ENCODE measurements around the gene MINPP1. TPM values are rescaled to one million over a fixed set of nuclear protein-coding genes. Genes with fewer than 3 reads are reported as not detected.

The MINPP1 gene
- total RNA-seq, 1 experiment from 2014 or later: 22.1 TPM

DNA sequence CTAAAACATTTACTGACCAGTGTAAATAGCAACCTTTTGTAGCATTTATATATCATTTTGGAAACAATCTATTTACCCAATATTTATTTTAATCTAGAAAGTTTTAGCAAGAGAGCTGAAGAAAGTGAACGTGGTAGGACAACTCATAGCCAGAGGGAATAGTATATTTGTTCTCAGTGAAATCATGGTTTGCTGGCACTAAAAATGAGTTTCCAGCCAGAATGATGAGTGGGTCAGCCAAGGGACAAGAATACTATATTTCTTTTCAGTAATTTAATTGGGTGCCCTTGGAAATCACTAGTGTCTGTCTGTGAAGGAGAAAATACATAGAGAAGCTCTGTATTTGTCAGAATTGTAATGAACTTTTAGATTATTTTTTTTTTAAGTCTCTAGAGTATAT, 74.9 kb downstream of the MINPP1 start:
- no peaks in the 10 kb centered on the region for H4K20me1 ChIP-seq (ENCODE audit: insufficient read depth)
- H3K9ac ChIP-seq (ENCODE audit: low read length): no peak overlapping the region
- H3K4me2 ChIP-seq (ENCODE audit: low read length): no peak overlapping the region
- H3K4me3 ChIP-seq (replicated peaks in 1 of 2; ENCODE audit: low read depth in 1 of 2, low read length in 2 of 2): no peak overlapping the region
- H3K36me3 ChIP-seq (ENCODE audit: control insufficient read depth in 1 of 2, insufficient read depth in 2 of 2, low read length in 2 of 2): no peaks in the 10 kb centered on the region
- no peak for ATAC-seq
- no peak for DNase-seq (ENCODE audit: low read depth, low spot score)
- ChIA-PET RAD21 (ENCODE audit: low non-redundant PET in 1 of 2, low total read pairs in 2 of 2, uncharacterized antibody in 2 of 2, unreplicated experiment in 2 of 2) (no interaction called here), POLR2A (no interaction called here), CTCF (no interaction called here)
- H3K9me3 ChIP-seq (ENCODE audit: control insufficient read depth in 1 of 2, insufficient read depth in 1 of 2, low read depth in 1 of 2, low read length in 2 of 2): no peaks in the 10 kb centered on the region
- H3K27me3 ChIP-seq (ENCODE audit: insufficient read depth, low read length): no peaks in the 10 kb centered on the region
- H3K27ac ChIP-seq (ENCODE audit: low read depth, low read length): no peak overlapping the region
- peaks cover 0 to 6% of the 10 kb centered on the region in 2 experiments; a peak in 1 of 4 replicates for H3K4me1 ChIP-seq (ENCODE audit: control insufficient read depth in 1 of 2, insufficient read depth in 2 of 2, low read length in 2 of 2)
- no peaks in the 10 kb centered on the region for H3K79me2 ChIP-seq (ENCODE audit: insufficient read depth, low read length)
- no TSS peak for BruUV-seq (replicated peaks)
- TF ChIP-seq, protein P1, sequence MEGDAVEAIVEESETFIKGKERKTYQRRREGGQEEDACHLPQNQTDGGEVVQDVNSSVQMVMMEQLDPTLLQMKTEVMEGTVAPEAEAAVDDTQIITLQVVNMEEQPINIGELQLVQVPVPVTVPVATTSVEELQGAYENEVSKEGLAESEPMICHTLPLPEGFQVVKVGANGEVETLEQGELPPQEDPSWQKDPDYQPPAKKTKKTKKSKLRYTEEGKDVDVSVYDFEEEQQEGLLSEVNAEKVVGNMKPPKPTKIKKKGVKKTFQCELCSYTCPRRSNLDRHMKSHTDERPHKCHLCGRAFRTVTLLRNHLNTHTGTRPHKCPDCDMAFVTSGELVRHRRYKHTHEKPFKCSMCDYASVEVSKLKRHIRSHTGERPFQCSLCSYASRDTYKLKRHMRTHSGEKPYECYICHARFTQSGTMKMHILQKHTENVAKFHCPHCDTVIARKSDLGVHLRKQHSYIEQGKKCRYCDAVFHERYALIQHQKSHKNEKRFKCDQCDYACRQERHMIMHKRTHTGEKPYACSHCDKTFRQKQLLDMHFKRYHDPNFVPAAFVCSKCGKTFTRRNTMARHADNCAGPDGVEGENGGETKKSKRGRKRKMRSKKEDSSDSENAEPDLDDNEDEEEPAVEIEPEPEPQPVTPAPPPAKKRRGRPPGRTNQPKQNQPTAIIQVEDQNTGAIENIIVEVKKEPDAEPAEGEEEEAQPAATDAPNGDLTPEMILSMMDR (IDR thresholded peaks at IDR 0.05 in 2 of 3, conservative IDR thresholded peaks at IDR 0.05 in 1 of 3; ENCODE audit: borderline replicate concordance in 1 of 3, insufficient read depth in 1 of 3, low read depth in 2 of 3, low read length in 2 of 3): no peak
- TF ChIP-seq, protein P2, sequence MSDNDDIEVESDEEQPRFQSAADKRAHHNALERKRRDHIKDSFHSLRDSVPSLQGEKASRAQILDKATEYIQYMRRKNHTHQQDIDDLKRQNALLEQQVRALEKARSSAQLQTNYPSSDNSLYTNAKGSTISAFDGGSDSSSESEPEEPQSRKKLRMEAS (IDR thresholded peaks at IDR 0.05): no peak
- no peak for TF ChIP-seq ZNF274 (IDR thresholded peaks at IDR 0.05; ENCODE audit: low read depth, low read length)
- no peak for TF ChIP-seq EZH2phosphoT487 (IDR thresholded peaks at IDR 0.05; ENCODE audit: borderline replicate concordance)
- no peak for TF ChIP-seq YY1 (IDR thresholded peaks at IDR 0.05; ENCODE audit: extremely low read depth, insufficient replicate concordance, low read depth, low read length)
- TF ChIP-seq CBX3 (IDR thresholded peaks at IDR 0.05; ENCODE audit: low read depth): no peak
- TF ChIP-seq, protein P3, sequence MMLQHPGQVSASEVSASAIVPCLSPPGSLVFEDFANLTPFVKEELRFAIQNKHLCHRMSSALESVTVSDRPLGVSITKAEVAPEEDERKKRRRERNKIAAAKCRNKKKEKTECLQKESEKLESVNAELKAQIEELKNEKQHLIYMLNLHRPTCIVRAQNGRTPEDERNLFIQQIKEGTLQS (IDR thresholded peaks at IDR 0.05): no peak
- TF ChIP-seq ELF1 (IDR thresholded peaks at IDR 0.05; ENCODE audit: borderline replicate concordance, low read depth): no peak
- TF ChIP-seq SIN3A (IDR thresholded peaks at IDR 0.05; ENCODE audit: low read depth): no peak
- no peak for TF ChIP-seq POLR2AphosphoS5 (IDR thresholded peaks at IDR 0.05; ENCODE audit: low read depth, low read length)
- TF ChIP-seq, protein P4, sequence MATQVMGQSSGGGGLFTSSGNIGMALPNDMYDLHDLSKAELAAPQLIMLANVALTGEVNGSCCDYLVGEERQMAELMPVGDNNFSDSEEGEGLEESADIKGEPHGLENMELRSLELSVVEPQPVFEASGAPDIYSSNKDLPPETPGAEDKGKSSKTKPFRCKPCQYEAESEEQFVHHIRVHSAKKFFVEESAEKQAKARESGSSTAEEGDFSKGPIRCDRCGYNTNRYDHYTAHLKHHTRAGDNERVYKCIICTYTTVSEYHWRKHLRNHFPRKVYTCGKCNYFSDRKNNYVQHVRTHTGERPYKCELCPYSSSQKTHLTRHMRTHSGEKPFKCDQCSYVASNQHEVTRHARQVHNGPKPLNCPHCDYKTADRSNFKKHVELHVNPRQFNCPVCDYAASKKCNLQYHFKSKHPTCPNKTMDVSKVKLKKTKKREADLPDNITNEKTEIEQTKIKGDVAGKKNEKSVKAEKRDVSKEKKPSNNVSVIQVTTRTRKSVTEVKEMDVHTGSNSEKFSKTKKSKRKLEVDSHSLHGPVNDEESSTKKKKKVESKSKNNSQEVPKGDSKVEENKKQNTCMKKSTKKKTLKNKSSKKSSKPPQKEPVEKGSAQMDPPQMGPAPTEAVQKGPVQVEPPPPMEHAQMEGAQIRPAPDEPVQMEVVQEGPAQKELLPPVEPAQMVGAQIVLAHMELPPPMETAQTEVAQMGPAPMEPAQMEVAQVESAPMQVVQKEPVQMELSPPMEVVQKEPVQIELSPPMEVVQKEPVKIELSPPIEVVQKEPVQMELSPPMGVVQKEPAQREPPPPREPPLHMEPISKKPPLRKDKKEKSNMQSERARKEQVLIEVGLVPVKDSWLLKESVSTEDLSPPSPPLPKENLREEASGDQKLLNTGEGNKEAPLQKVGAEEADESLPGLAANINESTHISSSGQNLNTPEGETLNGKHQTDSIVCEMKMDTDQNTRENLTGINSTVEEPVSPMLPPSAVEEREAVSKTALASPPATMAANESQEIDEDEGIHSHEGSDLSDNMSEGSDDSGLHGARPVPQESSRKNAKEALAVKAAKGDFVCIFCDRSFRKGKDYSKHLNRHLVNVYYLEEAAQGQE (IDR thresholded peaks at IDR 0.05; ENCODE audit: low read depth): no peak
- no peak for TF ChIP-seq SP1 (IDR thresholded peaks at IDR 0.05; ENCODE audit: low read depth)
- TF ChIP-seq ZFX (IDR thresholded peaks at IDR 0.05): no peak
- no peak for TF ChIP-seq EZH2 (IDR thresholded peaks at IDR 0.05)
- no peak for TF ChIP-seq FOSL1 (IDR thresholded peaks at IDR 0.05; ENCODE audit: low read depth)
- no peak for TF ChIP-seq JUND (IDR thresholded peaks at IDR 0.05)
- TF ChIP-seq POLR2A (IDR thresholded peaks at IDR 0.05; ENCODE audit: borderline replicate concordance, extremely low read depth, insufficient read depth, insufficient read length): no peak
- no peaks in the 10 kb centered on the region for H3K9me2 ChIP-seq (ENCODE audit: insufficient read depth)
- no peak overlapping the region for H2AFZ ChIP-seq (ENCODE audit: low read depth, low read length, poor library complexity, severe bottlenecking)
- intact Hi-C loops (cut with micrococcal nuclease): no loop called here
